Naive thymus-derived CD4-positive, alpha-beta T cell (primary cell): ENCODE measurements around the gene UBTD2. TPM values are rescaled to one million over a fixed set of nuclear protein-coding genes. Genes with fewer than 3 reads are reported as not detected.
"Not testable (repeated sequence)": the region's sequence is repeated elsewhere in the genome, so short reads cannot be mapped to it uniquely, and the experiment has no call there.

Source experiments
- ATAC-seq: fragments of 150-1000 bp; cut with Tn5 transposase; 2 replicates; pipeline ENCODE4 v1.10.0; 2021; ENCODE audit warnings: mild to moderate bottlenecking, moderate library complexity
- CTCF ChIA-PET: fragments of 350-600 bp; sonication (Branson Sonifier 250); formaldehyde crosslinking; loops from one replicate; lab custom pipeline; 2021; ENCODE audit warnings: antibody characterized with exemption; lab: Charles Lee
- POLR2A ChIA-PET: fragments of 350-600 bp; sonication (Branson Sonifier 250); formaldehyde crosslinking; loops from one replicate; lab custom pipeline; 2021; ENCODE audit warnings: antibody characterized with exemption, inconsistent platforms; lab: Charles Lee
- DNase-seq, 9 donors: peaks; one replicate each; pipeline versions ENCODE4 v3.0.0 to v3.0.0-alpha.2; 2020 to 2022; ENCODE audit warnings: mixed read lengths in 1 of 9
- H3K27ac ChIP-seq: one replicate; pipeline ENCODE4 v1.7.0; 2013; ENCODE audit warnings: mild to moderate bottlenecking, low read depth, low read length, moderate library complexity
- H3K27me3 ChIP-seq, 2 donors: one replicate each; pipeline ENCODE4 v1.7.0; 2013; ENCODE audit warnings: low read length in 2 of 2, mild to moderate bottlenecking in 2 of 2, moderate library complexity in 2 of 2; ENCODE audit not compliant: control insufficient read depth in 2 of 2, insufficient read depth in 2 of 2
- H3K36me3 ChIP-seq, 3 experiments: 1 replicate in 2 of 3; 2 replicates in 1 of 3; pipeline ENCODE4 v1.7.0; 2013; ENCODE audit warnings: low read length in 3 of 3, mild to moderate bottlenecking in 3 of 3, moderate library complexity in 1 of 3; ENCODE audit not compliant: insufficient read depth in 3 of 3, control insufficient read depth in 2 of 3
- H3K4me1 ChIP-seq, 2 donors: one replicate each; pipeline ENCODE4 v1.7.0; 2013; ENCODE audit warnings: low read length in 2 of 2, mild to moderate bottlenecking in 2 of 2, moderate library complexity in 1 of 2; ENCODE audit not compliant: control insufficient read depth in 2 of 2, insufficient read depth in 2 of 2
- H3K4me3 ChIP-seq: 2 replicates; pipeline ENCODE4 v1.7.0; 2013; ENCODE audit warnings: mild to moderate bottlenecking, low read length
- H3K9me3 ChIP-seq, 3 experiments: 1 replicate in 2 of 3; 2 replicates in 1 of 3; pipeline ENCODE4 v1.7.0; 2013; ENCODE audit warnings: low read length in 3 of 3; ENCODE audit not compliant: control insufficient read depth in 2 of 3
- H3K27ac Mint-ChIP-seq, 9 donors: one replicate each; pipeline ENCODE4 v1.8.0; 2020 to 2022; ENCODE audit warnings: mixed read lengths in 9 of 9, mild to moderate bottlenecking in 8 of 9, moderate library complexity in 5 of 9, inconsistent platforms in 2 of 9
- H3K27me3 Mint-ChIP-seq, 5 donors: one replicate each; pipeline ENCODE4 v1.8.0; 2021 to 2022; ENCODE audit warnings: mixed read lengths in 5 of 5, mild to moderate bottlenecking in 1 of 5
- H3K36me3 Mint-ChIP-seq, 5 donors: one replicate each; pipeline ENCODE4 v1.8.0; 2020 to 2022; ENCODE audit warnings: mixed read lengths in 5 of 5, mild to moderate bottlenecking in 3 of 5, inconsistent platforms in 1 of 5
- H3K4me1 Mint-ChIP-seq, 7 donors: one replicate each; pipeline ENCODE4 v1.8.0; 2020 to 2022; ENCODE audit warnings: mixed read lengths in 7 of 7, mild to moderate bottlenecking in 3 of 7, inconsistent platforms in 1 of 7
- H3K4me3 Mint-ChIP-seq, 10 donors: one replicate each; pipeline ENCODE4 v1.8.0; 2020 to 2022; ENCODE audit warnings: mild to moderate bottlenecking in 10 of 10, mixed read lengths in 10 of 10, moderate library complexity in 6 of 10, inconsistent platforms in 2 of 10
- H3K9me3 Mint-ChIP-seq, 11 donors: one replicate each; pipeline ENCODE4 v1.8.0; 2020 to 2022; ENCODE audit warnings: mixed read lengths in 11 of 11, mild to moderate bottlenecking in 4 of 11, inconsistent platforms in 1 of 11, moderate library complexity in 1 of 11
- intact Hi-C, 2 donors: fragments of 100-400 bp; cut with micrococcal nuclease; formaldehyde crosslinking; loops; one replicate each; pipeline ENCODE4 v1.15.1; 2023
- polyA plus RNA-seq, 2 donors: library from polyadenylated mRNA; unstranded; fragments of 300-500 nt; fragmentation: Illumina TruSeq; gene quantifications; one replicate each; pipeline ENCODE4 v1.2.3, GENCODE V29; 2021
- total RNA-seq, 6 experiments: library from RNA in 5 of 6; stranded (reverse) in 5 of 6; gene quantifications; 1 replicate in 5 of 6; 2 replicates in 1 of 6; pipeline ENCODE4 v1.2.3 and lab custom pipeline; 2021 to 2026

UBTD2 gene
- total and polyA plus RNA-seq, 7 experiments from 2014 or later = 2.3 to 8.3 (median 4.0) TPM

DNA sequence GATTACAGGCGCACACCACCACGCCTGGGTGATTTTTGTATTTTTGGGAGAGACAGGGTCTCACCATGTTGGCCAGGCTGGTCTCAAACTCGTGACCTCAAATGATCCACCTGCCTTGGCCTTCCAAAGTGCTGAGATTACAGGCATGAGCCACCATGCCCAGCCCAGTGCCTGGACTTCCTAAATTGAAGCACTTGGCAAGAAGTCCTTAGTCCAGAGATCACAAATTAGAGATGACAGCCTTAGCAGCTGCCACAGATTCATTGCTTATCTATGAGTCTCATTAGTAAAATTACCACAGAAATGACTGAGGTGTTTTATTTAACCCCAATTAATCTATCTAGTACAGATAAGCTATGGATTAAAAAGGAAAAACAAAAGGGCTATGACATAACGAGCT is 70.4 kb downstream of the UBTD2 start:
- H3K27me3 ChIP-seq = no peaks in the 10 kb centered on the region
- peaks cover 0 to 9% (median 2%) of the 10 kb centered on the region in 7 donors for H3K4me1 Mint-ChIP-seq
- H3K9me3 Mint-ChIP-seq = peaks cover 0 to 4% (median 0%) of the 10 kb centered on the region in 11 donors
- peaks cover 0 to 7% (median 0%) of the 10 kb centered on the region in 3 experiments for H3K36me3 ChIP-seq
- H3K27ac Mint-ChIP-seq = no peak overlapping the region
- no peak overlapping the region for H3K4me3 ChIP-seq
- H3K4me1 ChIP-seq = no peaks in the 10 kb centered on the region
- intact Hi-C loops = no loop called here
- H3K4me3 Mint-ChIP-seq = no peak overlapping the region
- H3K9me3 ChIP-seq = no peaks in the 10 kb centered on the region
- H3K36me3 Mint-ChIP-seq = peaks cover 10 to 40% (median 28%) of the 10 kb centered on the region in 5 donors
- no peaks in the 10 kb centered on the region for H3K27me3 Mint-ChIP-seq
- no peak overlapping the region for H3K27ac ChIP-seq
- no peak for DNase-seq
- ChIA-PET CTCF (no interaction called here), POLR2A (no interaction called here)
- ATAC-seq = no peak

DNA sequence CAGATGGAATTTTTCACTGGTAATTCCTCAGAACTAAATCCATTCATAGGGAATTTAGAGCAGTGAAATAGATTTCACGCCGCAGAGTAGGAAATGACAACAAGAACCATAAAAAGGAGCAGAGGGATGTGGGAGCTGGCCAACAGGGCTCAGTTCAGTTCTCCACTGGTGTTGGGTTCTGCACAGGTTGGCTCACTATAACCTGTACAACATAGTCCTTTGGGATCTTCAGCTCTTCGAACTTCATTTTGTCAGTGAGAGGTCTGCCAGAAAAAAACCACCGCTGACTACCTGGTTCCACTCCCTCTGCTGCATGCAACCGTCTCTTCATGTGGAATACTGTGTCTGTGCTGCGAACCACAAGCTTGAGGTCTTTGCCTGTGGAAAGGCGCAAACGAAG is 71.9 kb downstream of the UBTD2 start:
- H3K27me3 Mint-ChIP-seq = no peaks in the 10 kb centered on the region
- Histone ChIP-seq H3K36me3 (peaks cover 0 to 7% (median 0%) of the 10 kb centered on the region in 3 experiments), H3K27ac (no peak overlapping the region), H3K4me3 (no peak overlapping the region), H3K4me1 (no peaks in the 10 kb centered on the region), H3K9me3 (no peaks in the 10 kb centered on the region), H3K27me3 (no peaks in the 10 kb centered on the region)
- intact Hi-C loops = no loop called here
- CTCF ChIA-PET = interaction anchor here (0.7 to 1.1 kb wide), 2 partner anchors 300 to 1776 kb away, joined by 3 read pairs; no protein-coding TSS in a partner anchor
- DNase-seq (no peak), ATAC-seq (no peak)
- H3K27ac Mint-ChIP-seq = no peak overlapping the region
- H3K9me3 Mint-ChIP-seq = no peaks in the 10 kb centered on the region
- H3K36me3 Mint-ChIP-seq = peaks cover 4 to 32% (median 24%) of the 10 kb centered on the region in 5 donors
- POLR2A ChIA-PET = no interaction called here
- H3K4me3 Mint-ChIP-seq = no peak overlapping the region
- H3K4me1 Mint-ChIP-seq = peaks cover 0 to 15% (median 11%) of the 10 kb centered on the region in 7 donors

DNA sequence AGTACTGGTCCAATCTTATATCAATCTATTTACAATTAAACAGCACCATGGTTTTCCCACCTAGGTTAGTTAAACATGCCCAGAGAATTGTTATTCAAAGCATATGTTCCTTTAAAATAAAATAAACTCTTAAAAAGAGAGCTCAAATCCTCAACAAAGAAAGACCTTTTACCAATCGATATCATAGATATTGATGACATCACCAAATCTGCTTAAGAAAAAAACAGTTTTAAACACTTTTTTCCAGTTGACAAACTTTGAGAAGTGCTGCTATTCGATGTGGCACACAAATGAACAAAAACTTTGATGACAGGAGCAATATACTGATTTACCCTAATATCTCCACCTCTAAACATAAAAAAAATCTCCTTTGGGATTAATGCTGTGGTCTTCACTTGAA is 73.8 kb downstream of the UBTD2 start:
- H3K36me3 ChIP-seq = peaks cover 0 to 7% (median 0%) of the 10 kb centered on the region in 3 experiments
- Mint-ChIP-seq H3K36me3 (peaks cover 0 to 25% (median 18%) of the 10 kb centered on the region in 5 donors), H3K27ac (no peak overlapping the region), H3K9me3 (no peaks in the 10 kb centered on the region), H3K27me3 (no peaks in the 10 kb centered on the region), H3K4me1 (peaks cover 0 to 14% (median 10%) of the 10 kb centered on the region in 7 donors), H3K4me3 (no peak overlapping the region)
- H3K27ac ChIP-seq = no peak overlapping the region
- no peak for DNase-seq
- no peak overlapping the region for H3K4me3 ChIP-seq
- no peaks in the 10 kb centered on the region for H3K27me3 ChIP-seq
- intact Hi-C loops = no loop called here
- H3K9me3 ChIP-seq = no peaks in the 10 kb centered on the region
- no peaks in the 10 kb centered on the region for H3K4me1 ChIP-seq
- no peak for ATAC-seq
- POLR2A ChIA-PET = interaction anchor here (0.7 kb wide), 1 partner anchor 21 kb away, joined by 3 read pairs; no protein-coding TSS in a partner anchor
- CTCF ChIA-PET = no interaction called here

DNA sequence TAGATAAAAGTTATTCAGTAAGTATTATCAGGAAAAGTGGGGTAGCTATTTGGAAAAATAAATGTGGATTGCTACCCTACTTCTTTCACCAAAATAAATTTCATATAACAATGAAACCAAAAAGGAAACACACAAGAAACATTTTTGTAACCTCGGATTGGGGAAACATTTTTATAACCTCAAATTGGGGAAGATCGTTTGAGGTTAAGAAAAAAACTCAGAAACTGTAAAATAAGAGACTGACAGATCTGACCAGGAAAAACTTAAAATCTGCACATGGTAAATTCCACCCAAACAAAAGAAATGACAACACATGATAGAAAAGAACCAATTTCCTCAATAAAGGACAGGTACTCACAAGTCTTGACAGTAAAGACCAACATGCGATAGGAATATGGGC is 76.1 kb downstream of the UBTD2 start:
- POLR2A ChIA-PET = no interaction called here
- Mint-ChIP-seq H3K27ac (no peak overlapping the region), H3K9me3 (no peaks in the 10 kb centered on the region), H3K36me3 (peaks cover 0 to 18% (median 16%) of the 10 kb centered on the region in 5 donors), H3K27me3 (peaks cover 0 to 3% (median 0%) of the 10 kb centered on the region in 5 donors), H3K4me3 (no peak overlapping the region), H3K4me1 (peaks cover 0 to 14% (median 10%) of the 10 kb centered on the region in 7 donors)
- CTCF ChIA-PET = interaction anchor here (0.9 kb wide), 1 partner anchor 19 kb away, joined by 4 read pairs; no protein-coding TSS in a partner anchor
- H3K4me1 ChIP-seq = no peaks in the 10 kb centered on the region
- intact Hi-C loops = no loop called here
- peaks cover 0 to 7% (median 0%) of the 10 kb centered on the region in 3 experiments for H3K36me3 ChIP-seq
- H3K27me3 ChIP-seq = no peaks in the 10 kb centered on the region
- H3K4me3 ChIP-seq = no peak overlapping the region
- no peak overlapping the region for H3K27ac ChIP-seq
- no peaks in the 10 kb centered on the region for H3K9me3 ChIP-seq
- no peak for ATAC-seq
- DNase-seq = no peak

DNA sequence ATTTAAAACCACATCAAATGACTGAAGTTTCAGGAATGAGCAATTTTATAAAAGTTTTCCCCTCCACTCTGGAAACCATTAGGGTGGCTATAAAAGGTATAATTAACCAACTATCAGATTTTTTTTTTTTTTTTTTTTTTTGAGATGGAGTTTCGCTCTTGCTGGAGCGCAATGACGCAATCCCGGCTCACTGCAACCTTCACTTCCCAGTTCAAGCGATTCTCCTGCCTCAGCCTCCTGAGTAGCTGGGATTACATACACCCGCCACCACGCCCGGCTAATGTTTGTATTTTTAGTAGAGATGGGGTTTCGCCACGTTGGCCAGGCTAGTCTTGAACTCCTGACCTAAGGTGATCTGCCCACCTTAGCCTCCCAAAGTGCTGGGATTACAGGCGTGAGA is 77.6 kb downstream of the UBTD2 start:
- intact Hi-C loops, H3K4me3 ChIP-seq, ATAC-seq, H3K9me3 Mint-ChIP-seq, POLR2A ChIA-PET, H3K4me3 Mint-ChIP-seq, H3K27me3 Mint-ChIP-seq, H3K4me1 ChIP-seq, H3K9me3 ChIP-seq, H3K36me3 ChIP-seq, DNase-seq, CTCF ChIA-PET, H3K27me3 ChIP-seq, H3K27ac Mint-ChIP-seq, H3K27ac ChIP-seq, H3K36me3 Mint-ChIP-seq: not testable (repeated sequence)
- H3K4me1 Mint-ChIP-seq = peaks cover 0 to 14% (median 10%) of the 10 kb centered on the region in 7 donors

DNA sequence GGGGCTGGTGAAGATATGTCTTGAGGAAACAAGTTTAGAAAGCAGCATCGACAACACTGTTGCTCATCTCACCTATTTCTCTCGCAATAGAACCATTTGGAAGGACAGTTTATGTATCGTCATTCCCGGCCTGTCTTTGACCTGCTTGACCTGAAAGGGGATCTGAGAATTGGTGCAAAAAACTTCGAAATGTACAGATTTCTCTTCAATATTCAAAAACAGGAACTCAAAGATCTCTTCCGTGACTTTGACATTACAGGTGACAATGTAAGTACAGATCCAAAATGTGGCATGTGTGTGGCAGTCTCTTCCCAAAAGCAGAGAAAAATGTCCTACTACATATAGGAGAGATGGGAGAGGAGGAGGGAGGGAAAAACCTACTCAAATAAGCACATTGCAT is 83.1 kb downstream of the UBTD2 start:
- H3K4me3 ChIP-seq = no peak overlapping the region
- peak overlapping the region in 1 of 9 donors; percentile 12 for H3K27ac Mint-ChIP-seq
- H3K9me3 ChIP-seq = no peaks in the 10 kb centered on the region
- no peaks in the 10 kb centered on the region for H3K4me1 ChIP-seq
- peaks cover 0 to 4% (median 0%) of the 10 kb centered on the region in 7 donors for H3K4me1 Mint-ChIP-seq
- CTCF ChIA-PET = interaction anchor here (0.7 kb wide), 1 partner anchor 69 kb away, joined by 4 read pairs; no protein-coding TSS in a partner anchor
- intact Hi-C loops = no loop called here
- H3K9me3 Mint-ChIP-seq = peaks cover 0 to 2% (median 0%) of the 10 kb centered on the region in 11 donors
- peaks cover 0 to 27% (median 5%) of the 10 kb centered on the region in 5 donors for H3K27me3 Mint-ChIP-seq
- POLR2A ChIA-PET = no interaction called here
- DNase-seq (no peak), ATAC-seq (no peak)
- no peaks in the 10 kb centered on the region for H3K36me3 ChIP-seq
- no peaks in the 10 kb centered on the region for H3K36me3 Mint-ChIP-seq
- no peaks in the 10 kb centered on the region for H3K27me3 ChIP-seq
- H3K27ac ChIP-seq = no peak overlapping the region
- no peak overlapping the region for H3K4me3 Mint-ChIP-seq

DNA sequence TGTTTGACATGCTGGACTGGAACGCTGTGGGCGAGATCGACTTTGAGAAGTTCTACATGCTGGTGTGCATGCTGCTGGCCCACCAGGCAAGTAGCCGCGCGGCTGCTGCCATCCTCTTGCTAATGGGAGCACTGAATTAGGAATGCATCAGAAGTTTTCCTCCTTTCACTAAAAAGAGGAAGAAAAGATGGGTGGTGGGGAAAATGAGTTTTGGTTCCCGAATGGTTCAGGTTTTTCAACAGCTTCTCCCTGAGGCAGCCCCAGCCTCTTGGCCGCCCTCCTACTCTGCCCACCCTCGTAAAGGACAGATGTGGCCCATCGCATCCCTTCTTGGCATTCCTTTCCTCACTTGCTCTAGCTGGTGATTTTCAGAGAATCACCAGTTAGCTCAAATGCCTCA is 84.1 kb downstream of the UBTD2 start:
- no peaks in the 10 kb centered on the region for H3K36me3 ChIP-seq
- Mint-ChIP-seq H3K9me3 (peaks cover 0 to 2% (median 0%) of the 10 kb centered on the region in 11 donors), H3K4me3 (no peak overlapping the region), H3K4me1 (peaks cover 0 to 4% (median 0%) of the 10 kb centered on the region in 7 donors), H3K36me3 (no peaks in the 10 kb centered on the region), H3K27me3 (peaks cover 0 to 27% (median 5%) of the 10 kb centered on the region in 5 donors), H3K27ac (no peak overlapping the region)
- ATAC-seq (no peak), DNase-seq (no peak)
- no peak overlapping the region for H3K4me3 ChIP-seq
- intact Hi-C loops = no loop called here
- H3K9me3 ChIP-seq = no peaks in the 10 kb centered on the region
- no peak overlapping the region for H3K27ac ChIP-seq
- ChIA-PET CTCF (interaction anchor here (0.7 to 0.8 kb wide), 2 partner anchors 24 to 87 kb away, joined by 3 to 5 read pairs; no protein-coding TSS in a partner anchor), POLR2A (interaction anchor here (0.6 kb wide), 1 partner anchor 1902 kb away, joined by 3 read pairs; the partner anchor contains the start of gene LCP2)
- H3K27me3 ChIP-seq = no peaks in the 10 kb centered on the region
- no peaks in the 10 kb centered on the region for H3K4me1 ChIP-seq
